K562 (cell line): ENCODE measurements around the gene SLC22A23. TPM values are rescaled to one million over a fixed set of nuclear protein-coding genes. Genes with fewer than 3 reads are reported as not detected.
A peak's percentile ranks its signal among the peaks of the same experiment; 100 is the strongest.

Experiments used
- ATAC-seq: fragments of 200-7000 bp; cut with Tn5 transposase; 3 replicates; pipeline ENCODE4 v1.9.1; 2020; ENCODE audit warnings: moderate library complexity
- BruUV-seq: library from RNA; stranded (reverse); fragments of 400-500 nt; replicated peaks from 2 replicates; lab custom pipeline; 2021; lab: Mats Ljungman, UMichigan
- CTCF ChIA-PET: fragments of 300-600 bp; formaldehyde crosslinking; extraction: SDS; loops from one replicate; lab custom pipeline; 2021; ENCODE audit warnings: low intra/inter-chr PET ratio; lab: Yijun Ruan, JAX
- POLR2A ChIA-PET: fragments of 300-600, 350-650 bp; sonication (Branson Sonifier 250); formaldehyde crosslinking; extraction: SDS; loops from one replicate; lab custom pipeline; 2021; ENCODE audit warnings: antibody characterized with exemption, inconsistent platforms; lab: Yijun Ruan, JAX
- DNase-seq, 4 experiments: peaks; one replicate each; pipeline versions ENCODE4 v3.0.0 to v3.0.0-alpha.2; 2011 to 2018; ENCODE audit warnings: low spot score in 3 of 4, mixed read lengths in 3 of 4; ENCODE audit errors: extremely low read depth in 1 of 4
- FAIRE-seq: peaks from 2 replicates; lab custom pipeline; 2011; peaks lifted over from hg19 to GRCh38; lab: Jason Lieb, UNC
- H2AFZ ChIP-seq: 2 replicates; pipeline ENCODE4 v1.6.0; 2011; ENCODE audit warnings: low read depth, low read length, control low read depth, inconsistent platforms
- H3K27ac ChIP-seq: fragments of 200-600 bp; 3 replicates; pipeline ENCODE4 v1.8.0; 2011; ENCODE audit warnings: low read depth, mild to moderate bottlenecking, control low read depth, inconsistent platforms, low read length, moderate library complexity, mixed read lengths; ENCODE audit errors: extremely low read depth
- H3K27me3 ChIP-seq, 2 experiments: fragments of 300-600 bp in 1 of 2; 2 replicates in 1 of 2; 3 replicates in 1 of 2; pipeline versions ENCODE4 v1.6.0 to v1.8.0; 2011; ENCODE audit warnings: inconsistent platforms in 2 of 2, low read length in 2 of 2, mild to moderate bottlenecking in 1 of 2, mixed read lengths in 1 of 2, moderate library complexity in 1 of 2; ENCODE audit not compliant: control insufficient read depth in 2 of 2, insufficient read depth in 2 of 2
- H3K36me3 ChIP-seq: fragments of 300-600 bp; 3 replicates; pipeline ENCODE4 v1.8.0; 2011; ENCODE audit warnings: mild to moderate bottlenecking, low read length, inconsistent platforms; ENCODE audit not compliant: control insufficient read depth, insufficient read depth
- H3K4me1 ChIP-seq, 2 experiments: fragments of 200-600 bp in 1 of 2; replicated peaks in 1 of 2; 2 replicates in 1 of 2; 3 replicates in 1 of 2; pipeline versions ENCODE4 v1.5.1 to v1.8.0; 2011; ENCODE audit warnings: inconsistent platforms in 2 of 2, low read length in 2 of 2, mild to moderate bottlenecking in 1 of 2, mixed read lengths in 1 of 2, moderate library complexity in 1 of 2; ENCODE audit not compliant: control insufficient read depth in 2 of 2, insufficient read depth in 2 of 2
- H3K4me2 ChIP-seq: 2 replicates; pipeline ENCODE4 v1.6.1; 2011; ENCODE audit warnings: low read length, control low read depth, inconsistent platforms, mixed read lengths; ENCODE audit not compliant: insufficient read depth
- H3K4me3 ChIP-seq: fragments of 200-600 bp; sonication (generic), shearing (Covaris generic); 2 replicates; pipeline ENCODE4 v1.5.1; 2016; ENCODE audit warnings: control low read depth, inconsistent platforms
- H3K79me2 ChIP-seq: fragments of 200-600 bp; 3 replicates; pipeline ENCODE4 v1.8.0; 2011; ENCODE audit warnings: low read length, inconsistent platforms; ENCODE audit not compliant: control insufficient read depth, insufficient read depth
- H3K9ac ChIP-seq, 2 experiments: 2 replicates each; pipeline versions ENCODE4 v1.6.0 to v1.6.1; 2011; ENCODE audit warnings: low read depth in 2 of 2, low read length in 2 of 2, control low read depth in 1 of 2, inconsistent platforms in 1 of 2, mild to moderate bottlenecking in 1 of 2, mixed read lengths in 1 of 2; ENCODE audit not compliant: insufficient read depth in 1 of 2
- H3K9me1 ChIP-seq: one replicate; pipeline ENCODE4 v1.6.0; 2011; ENCODE audit warnings: inconsistent platforms, mild to moderate bottlenecking, low read length, moderate library complexity; ENCODE audit not compliant: control insufficient read depth, insufficient read depth
- H3K9me3 ChIP-seq: replicated peaks from 2 replicates; pipeline ENCODE4 v1.5.1; 2011; ENCODE audit warnings: low read depth, low read length, inconsistent platforms; ENCODE audit not compliant: control insufficient read depth, insufficient read depth
- H4K20me1 ChIP-seq: replicated peaks from 2 replicates; pipeline ENCODE4 v1.6.1; 2011; ENCODE audit warnings: low read length, inconsistent platforms, mixed read lengths; ENCODE audit not compliant: control insufficient read depth, insufficient read depth
- EP400 ChIP-seq: fragments of 450-650 bp; IDR thresholded peaks from 2 replicates; pipeline ENCODE4 v1.6.1; 2017; ENCODE audit warnings: antibody characterized with exemption, mild to moderate bottlenecking, moderate library complexity
- MAFF ChIP-seq: IDR thresholded peaks from 2 replicates; pipeline ENCODE4 v1.6.1; 2012; ENCODE audit warnings: low read length, improper control_type of control experiment
- MYC ChIP-seq, 2 experiments: fragments of 250-450 bp in 1 of 2; sonication (Bioruptor Pico) in 1 of 2; IDR thresholded peaks; 2 replicates each; pipeline versions ENCODE4 v1.5.1 to v1.6.1; 2012 to 2021; ENCODE audit warnings: low read depth in 2 of 2, borderline replicate concordance in 1 of 2, improper control_type of control experiment in 1 of 2, low read length in 1 of 2, mild to moderate bottlenecking in 1 of 2, moderate library complexity in 1 of 2
- SMAD4 ChIP-seq: fragments of 250-450 bp; sonication (Bioruptor Pico); conservative IDR thresholded peaks from 2 replicates; pipeline ENCODE4 v1.8.0; 2021; ENCODE audit warnings: inconsistent platforms, mild to moderate bottlenecking, moderate library complexity
- USF1 ChIP-seq: sonication (generic); formaldehyde crosslinking; IDR thresholded peaks from 2 replicates; pipeline ENCODE4 v1.9.0; 2022; ENCODE audit warnings: mild to moderate bottlenecking, missing genetic modification reagents
- USF2 ChIP-seq: sonication (generic); formaldehyde crosslinking; IDR thresholded peaks from 2 replicates; pipeline ENCODE4 v1.5.0; 2020; ENCODE audit warnings: missing genetic modification reagents
- WGBS: fragments of 100-300 bp; shearing (Covaris generic); methylation state at CpG from one replicate; pipeline ENCODE4 v1.1.6; 2016; ENCODE audit warnings: low coverage, mixed read lengths; ENCODE audit not compliant: insufficient coverage; ENCODE audit errors: missing lambda C conversion rate; 5-methylcytosine and 5-hydroxymethylcytosine counted together
- in situ Hi-C: fragments of 300-500 bp; cut with MboI; formaldehyde crosslinking; loops from 4 replicates; pipeline ENCODE4 v1.15.0; 2018; ENCODE audit warnings: inconsistent platforms, mixed read lengths
- intact Hi-C: fragments of 100-400 bp; cut with micrococcal nuclease; formaldehyde crosslinking; loops from 2 replicates; pipeline ENCODE4 v1.14.2; 2022
- polyA plus RNA-seq, 8 experiments: library from polyadenylated mRNA; depleted of rRNA in 4 of 8; stranded (reverse) in 5 of 8; unstranded in 3 of 8; fragments of >200 nt; fragmentation: Nextera tagmentation in 2 of 8; fragmentation: Illumina TruSeq in 1 of 8; extraction: Ambion mirVana in 2 of 8; extraction: Trizol in 1 of 8; gene quantifications; 2 replicates each; pipeline versions ENCODE4 v1.2.1 to v1.2.3, GENCODE V29; 2011 to 2014; ENCODE audit warnings: inconsistent platforms in 1 of 8, missing spikeins in 1 of 8
- total RNA-seq, 7 experiments: library from RNA; depleted of rRNA in 6 of 7; stranded (reverse); fragments of >200 nt in 6 of 7; fragmentation: Illumina TruSeq in 2 of 7; extraction: Trizol in 2 of 7; gene quantifications; 2 replicates each; pipeline versions ENCODE4 v1.2.1 to v1.2.3, GENCODE V29; 2011 to 2021; ENCODE audit warnings: low replicate concordance in 1 of 7

Gene SLC22A23
- total and polyA plus RNA-seq, 9 of the 15 experiments (the other 6 are each of a cell fraction or from before 2014, with no cell fraction given) = 0.30 to 8.7 (median 2.5) TPM

GRCh38 chr6:3296537-3296936, 160.3 kb downstream of the SLC22A23 start:
- no TSS peak for BruUV-seq
- no peaks in the 10 kb centered on the region for H3K27me3 ChIP-seq
- H3K4me3 ChIP-seq = no peak overlapping the region
- intact Hi-C loops (no loop called here), in situ Hi-C loops (no loop called here)
- no peak overlapping the region for H3K4me2 ChIP-seq
- H3K79me2 ChIP-seq = no peaks in the 10 kb centered on the region
- H3K4me1 ChIP-seq = peaks cover 22 to 27% of the 10 kb centered on the region in 2 experiments
- POLR2A ChIA-PET = interaction anchor here (0.6 to 1.5 kb wide), 5 partner anchors 9 to 330 kb away, joined by 3 to 6 read pairs (median 4); no protein-coding TSS in a partner anchor
- no peaks in the 10 kb centered on the region for H3K36me3 ChIP-seq
- no peak overlapping the region for H3K27ac ChIP-seq
- H4K20me1 ChIP-seq = no peaks in the 10 kb centered on the region
- ATAC-seq = no peak
- no peak overlapping the region for H3K9ac ChIP-seq
- no peak overlapping the region for H2AFZ ChIP-seq
- no peaks in the 10 kb centered on the region for H3K9me3 ChIP-seq
- no peak for FAIRE-seq
- no peaks in the 10 kb centered on the region for H3K9me1 ChIP-seq
- TF ChIP-seq USF1 (CRISPR knock-in tag) (peak; percentile 25; the same call in 1 of the 2 replicates), MAFF (no peak), EP400 (no peak), SMAD4 (CRISPR knock-in tag) (no peak), USF2 (peak; percentile 36; the same call in 1 of the 2 replicates), MYC (IDR thresholded peaks at IDR 0.05; ENCODE audit: low read depth, low read length) (no peak), MYC (CRISPR knock-in tag; IDR thresholded peaks at IDR 0.05; ENCODE audit: borderline replicate concordance, low read depth) (no peak)
- DNase-seq = no peak
- CTCF ChIA-PET = no interaction called here
- 60% methylated on average over 11 of the region's 11 CpGs for WGBS
